ENCODE measurements around the gene TEC.

TEC gene

DNA sequence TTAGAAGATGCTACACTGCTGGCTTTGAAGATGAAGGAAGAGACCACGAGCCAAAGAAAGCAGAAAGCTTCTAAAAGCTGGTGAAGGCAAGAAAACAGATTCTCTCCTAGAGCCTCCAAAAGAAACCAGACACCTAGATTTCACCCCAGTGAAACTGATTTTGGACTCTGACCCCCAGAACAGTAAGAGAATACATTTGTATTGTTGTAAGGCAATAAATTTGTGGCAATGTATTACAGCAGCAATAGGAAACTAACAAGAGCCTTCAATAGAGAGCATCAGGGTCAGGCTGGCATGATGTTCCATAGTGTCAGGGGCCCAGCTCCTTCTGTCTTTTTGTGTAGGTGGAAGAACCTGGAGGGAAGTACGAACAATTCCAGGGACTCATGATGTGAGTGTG, 6.0 kb upstream of the TEC start:
- no peak overlapping the region for H3K4me3 ChIP-seq (ENCODE audit: control insufficient read depth, low read depth, low read length)
- DNase-seq (ENCODE audit: low read depth): no peak
- TF ChIP-seq, protein P1, sequence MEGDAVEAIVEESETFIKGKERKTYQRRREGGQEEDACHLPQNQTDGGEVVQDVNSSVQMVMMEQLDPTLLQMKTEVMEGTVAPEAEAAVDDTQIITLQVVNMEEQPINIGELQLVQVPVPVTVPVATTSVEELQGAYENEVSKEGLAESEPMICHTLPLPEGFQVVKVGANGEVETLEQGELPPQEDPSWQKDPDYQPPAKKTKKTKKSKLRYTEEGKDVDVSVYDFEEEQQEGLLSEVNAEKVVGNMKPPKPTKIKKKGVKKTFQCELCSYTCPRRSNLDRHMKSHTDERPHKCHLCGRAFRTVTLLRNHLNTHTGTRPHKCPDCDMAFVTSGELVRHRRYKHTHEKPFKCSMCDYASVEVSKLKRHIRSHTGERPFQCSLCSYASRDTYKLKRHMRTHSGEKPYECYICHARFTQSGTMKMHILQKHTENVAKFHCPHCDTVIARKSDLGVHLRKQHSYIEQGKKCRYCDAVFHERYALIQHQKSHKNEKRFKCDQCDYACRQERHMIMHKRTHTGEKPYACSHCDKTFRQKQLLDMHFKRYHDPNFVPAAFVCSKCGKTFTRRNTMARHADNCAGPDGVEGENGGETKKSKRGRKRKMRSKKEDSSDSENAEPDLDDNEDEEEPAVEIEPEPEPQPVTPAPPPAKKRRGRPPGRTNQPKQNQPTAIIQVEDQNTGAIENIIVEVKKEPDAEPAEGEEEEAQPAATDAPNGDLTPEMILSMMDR (conservative IDR thresholded peaks at IDR 0.05; ENCODE audit: control insufficient read depth, insufficient read depth, low read depth, low read length): no peak

DNA sequence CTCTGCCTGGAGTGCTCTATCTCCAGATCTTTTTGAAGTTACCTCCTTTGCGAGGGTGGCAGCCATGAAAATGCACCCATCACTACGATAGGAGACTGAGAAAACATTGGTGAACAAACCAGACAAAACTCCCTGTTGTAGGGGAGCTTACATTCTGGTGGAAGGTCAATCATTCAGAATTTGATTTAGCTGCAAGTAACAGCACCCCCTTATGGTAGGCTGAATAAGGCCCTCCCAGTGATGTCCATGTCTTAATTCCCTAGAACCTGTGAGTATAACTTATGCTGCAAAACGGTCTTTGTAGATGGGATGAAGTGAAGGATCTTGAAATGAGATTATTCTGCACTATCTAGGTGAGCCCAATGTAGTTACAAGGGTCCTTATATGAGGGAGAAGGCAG, 5.6 kb upstream of the TEC start:
- no peak overlapping the region for H3K4me3 ChIP-seq (ENCODE audit: control insufficient read depth, low read depth, low read length)
- TF ChIP-seq, protein P1 (conservative IDR thresholded peaks at IDR 0.05; ENCODE audit: control insufficient read depth, insufficient read depth, low read depth, low read length): peak; percentile 91
- peak; percentile 64 for DNase-seq (ENCODE audit: low read depth)

DNA sequence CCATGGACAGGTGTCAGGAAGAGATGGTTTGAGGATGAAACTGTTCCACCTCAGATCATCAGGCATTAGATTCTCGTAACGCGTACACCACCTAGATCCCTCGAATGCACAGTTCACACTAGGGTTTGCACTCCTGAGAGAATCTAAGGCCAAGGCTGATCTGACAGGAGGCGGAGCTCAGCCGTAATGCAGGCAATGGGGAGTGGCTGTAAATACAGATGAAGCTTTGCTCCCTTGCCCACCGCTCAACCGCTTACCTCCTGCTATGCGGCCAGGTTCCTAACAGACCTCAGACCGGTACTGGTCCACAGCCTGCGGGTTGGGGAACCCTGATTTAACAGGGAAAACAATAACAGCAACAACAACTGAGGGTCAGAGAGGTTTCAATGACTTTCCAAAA, 2.0 kb upstream of the TEC start:
- H3K4me3 ChIP-seq (ENCODE audit: control insufficient read depth, low read depth, low read length): no peak overlapping the region
- no peak for DNase-seq (ENCODE audit: low read depth)
- TF ChIP-seq, protein P1 (conservative IDR thresholded peaks at IDR 0.05; ENCODE audit: control insufficient read depth, insufficient read depth, low read depth, low read length): no peak

DNA sequence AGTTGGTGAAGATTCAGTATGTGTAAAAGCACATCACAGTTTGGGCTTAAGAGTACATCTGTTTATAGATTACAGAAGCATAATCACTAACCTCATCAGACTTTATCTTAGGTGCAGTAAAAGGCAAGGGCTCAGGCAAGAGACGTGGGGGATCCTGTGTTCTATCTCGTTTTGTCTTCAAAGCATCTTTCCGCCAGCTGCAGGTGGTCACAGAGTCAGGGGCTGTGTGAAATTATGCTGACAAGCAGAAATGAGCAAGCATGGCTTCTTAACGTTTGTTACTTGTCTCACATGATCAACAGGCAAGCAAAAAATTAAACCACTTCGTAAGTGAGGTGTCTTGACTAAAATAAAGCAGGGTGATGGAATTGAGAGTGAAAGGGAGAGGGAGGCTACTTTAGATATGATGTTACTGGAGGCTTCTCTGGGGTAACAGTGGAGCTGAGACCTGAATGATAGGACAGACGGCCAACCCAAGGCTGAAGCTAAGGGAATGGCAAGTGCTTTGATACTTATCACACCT, 1.4 kb upstream of the TEC start:
- no peak for DNase-seq (ENCODE audit: low read depth)
- TF ChIP-seq, protein P1 (conservative IDR thresholded peaks at IDR 0.05; ENCODE audit: control insufficient read depth, insufficient read depth, low read depth, low read length): no peak
- H3K4me3 ChIP-seq (ENCODE audit: control insufficient read depth, low read depth, low read length): no peak overlapping the region

DNA sequence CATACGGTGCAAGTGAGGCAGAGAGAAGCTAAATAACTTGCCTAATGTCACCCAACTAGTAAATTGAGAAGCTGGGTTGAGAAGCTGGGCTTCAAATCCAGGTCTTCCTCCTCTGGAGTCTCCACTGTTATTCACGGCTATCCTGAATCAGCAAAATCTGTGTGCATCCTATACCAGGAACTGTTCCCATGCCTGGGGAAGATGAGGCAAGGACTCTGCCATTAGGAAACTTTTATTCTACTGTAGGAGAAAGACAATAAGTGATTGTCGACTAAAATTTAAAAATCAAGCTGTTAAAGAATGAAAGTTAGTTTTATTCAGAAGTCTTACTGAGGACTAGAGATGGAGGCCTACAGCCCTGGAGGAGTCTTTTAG, 872 bp upstream of the TEC start:
- H3K4me3 ChIP-seq (ENCODE audit: control insufficient read depth, low read depth, low read length): peak overlapping the region; percentile 72
- TF ChIP-seq, protein P1 (conservative IDR thresholded peaks at IDR 0.05; ENCODE audit: control insufficient read depth, insufficient read depth, low read depth, low read length): no peak
- no peak for DNase-seq (ENCODE audit: low read depth)

DNA sequence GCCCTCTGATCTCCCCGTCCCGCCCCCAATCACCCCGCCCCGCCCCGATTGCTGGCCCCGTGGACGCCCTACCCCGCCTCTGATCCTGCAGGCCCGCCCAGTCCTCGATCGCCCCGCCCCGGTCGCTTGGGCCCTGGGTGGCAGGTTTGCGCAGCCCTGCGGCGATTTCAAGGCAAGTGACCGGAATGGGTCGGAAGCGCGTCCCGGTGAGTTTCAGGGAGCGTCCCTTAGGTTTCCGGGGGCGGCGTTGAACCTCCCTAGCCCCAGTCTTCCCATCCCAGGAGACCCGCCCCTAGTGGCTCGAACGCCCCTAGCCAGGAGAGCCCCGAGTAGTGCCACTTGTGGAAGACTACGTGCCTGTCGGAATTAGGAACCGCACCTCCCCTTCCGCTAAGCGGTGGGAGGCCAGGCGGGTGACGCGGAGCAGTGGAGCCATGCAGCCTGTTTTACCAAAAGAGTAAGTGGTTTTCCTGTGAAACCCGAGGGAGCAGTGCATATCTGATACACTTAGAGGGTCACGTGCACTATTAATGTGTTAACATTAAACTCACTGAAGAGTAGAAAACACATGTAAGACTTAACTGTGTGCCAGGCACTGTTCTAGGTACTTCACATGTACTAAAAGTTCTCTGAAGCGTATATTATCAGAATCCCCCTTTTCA, 354 bp upstream of the TEC start:
- H3K4me3 ChIP-seq (ENCODE audit: control insufficient read depth, low read depth, low read length): peak overlapping the region; percentile 72
- peak; percentile 62 for DNase-seq (ENCODE audit: low read depth)
- TF ChIP-seq, protein P1 (conservative IDR thresholded peaks at IDR 0.05; ENCODE audit: control insufficient read depth, insufficient read depth, low read depth, low read length): peak; percentile 18

Data from fibroblast of mammary gland (primary cell).